Measurements from ENCODE around the gene MAD2L2.

DNA sequence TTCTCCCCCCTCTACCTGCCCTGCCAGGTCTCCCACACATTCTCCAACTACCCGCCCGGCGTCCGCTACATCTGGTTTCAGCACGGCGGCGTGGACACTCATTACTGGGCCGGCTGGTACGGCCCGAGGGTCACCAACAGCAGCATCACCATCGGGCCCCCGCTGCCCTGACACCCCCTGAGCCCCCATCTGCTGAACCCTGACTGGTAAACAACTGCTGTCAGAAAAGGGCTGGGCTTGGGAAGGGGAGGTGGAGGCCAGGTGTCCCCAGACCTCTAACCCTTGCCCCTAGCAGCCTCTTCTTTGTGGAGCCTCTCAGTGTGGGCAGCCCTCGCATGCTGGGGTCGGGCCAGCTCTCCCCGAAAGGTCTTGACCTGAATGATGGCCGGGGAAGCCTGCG, 19.8 kb downstream of the MAD2L2 start:
- TF ChIP-seq, protein P1, sequence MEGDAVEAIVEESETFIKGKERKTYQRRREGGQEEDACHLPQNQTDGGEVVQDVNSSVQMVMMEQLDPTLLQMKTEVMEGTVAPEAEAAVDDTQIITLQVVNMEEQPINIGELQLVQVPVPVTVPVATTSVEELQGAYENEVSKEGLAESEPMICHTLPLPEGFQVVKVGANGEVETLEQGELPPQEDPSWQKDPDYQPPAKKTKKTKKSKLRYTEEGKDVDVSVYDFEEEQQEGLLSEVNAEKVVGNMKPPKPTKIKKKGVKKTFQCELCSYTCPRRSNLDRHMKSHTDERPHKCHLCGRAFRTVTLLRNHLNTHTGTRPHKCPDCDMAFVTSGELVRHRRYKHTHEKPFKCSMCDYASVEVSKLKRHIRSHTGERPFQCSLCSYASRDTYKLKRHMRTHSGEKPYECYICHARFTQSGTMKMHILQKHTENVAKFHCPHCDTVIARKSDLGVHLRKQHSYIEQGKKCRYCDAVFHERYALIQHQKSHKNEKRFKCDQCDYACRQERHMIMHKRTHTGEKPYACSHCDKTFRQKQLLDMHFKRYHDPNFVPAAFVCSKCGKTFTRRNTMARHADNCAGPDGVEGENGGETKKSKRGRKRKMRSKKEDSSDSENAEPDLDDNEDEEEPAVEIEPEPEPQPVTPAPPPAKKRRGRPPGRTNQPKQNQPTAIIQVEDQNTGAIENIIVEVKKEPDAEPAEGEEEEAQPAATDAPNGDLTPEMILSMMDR (IDR thresholded peaks at IDR 0.05; ENCODE audit: low read length): no peak
- no peak for TF ChIP-seq EZH2 (optimal IDR thresholded peaks at IDR 0.05; ENCODE audit: low read depth, low read length)

Measured in MM.1S (cell line).